ENCODE measurements around the gene SENP8.

SENP8 gene

DNA sequence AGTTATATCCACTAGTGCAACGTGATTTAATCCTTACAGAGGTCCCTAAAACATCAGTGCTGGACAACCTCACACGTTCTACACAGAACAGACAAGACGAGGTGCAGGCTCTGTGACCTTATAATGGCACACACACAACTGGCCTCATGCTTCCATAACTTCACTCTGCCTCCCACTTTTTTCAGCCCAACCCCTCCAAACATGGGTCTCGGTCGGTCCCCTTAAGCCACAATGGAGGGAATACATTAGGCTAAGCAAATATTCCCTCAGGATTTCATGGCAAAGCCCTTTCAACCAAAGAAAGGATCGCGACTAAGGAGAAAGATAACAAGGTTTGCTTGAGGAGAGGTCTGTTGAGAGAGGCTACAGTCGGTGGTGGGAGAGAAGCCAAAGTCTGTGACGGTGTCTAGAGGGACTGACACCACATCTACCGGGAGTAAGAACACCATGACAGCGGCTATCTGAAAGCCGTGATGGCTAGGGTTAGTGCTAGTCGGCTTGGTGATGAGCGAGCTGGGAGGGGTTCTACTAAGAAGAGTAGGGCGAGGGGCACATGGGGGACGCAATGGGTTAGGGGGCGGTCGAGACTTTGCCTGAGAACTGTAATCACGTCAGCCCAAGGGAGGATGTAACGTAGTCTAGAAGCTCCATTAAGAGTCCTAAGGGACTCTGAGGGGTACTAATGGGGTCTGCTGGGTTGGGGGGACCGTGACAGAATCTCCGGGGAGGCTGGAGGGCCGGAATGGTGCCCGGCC lies 1.3 kb upstream of the SENP8 start:
- Histone ChIP-seq H3K27me3 (replicated peaks) (no peaks in the 10 kb centered on the region), H3K27ac (peak overlapping the region; percentile 100), H3K4me3 (ENCODE audit: low read depth, low read length) (peak overlapping the region; percentile 98), H3K36me3 (replicated peaks) (no peaks in the 10 kb centered on the region)
- in situ Hi-C loops (cut with HindIII; ENCODE audit: low pct_ligation_motif_present, low sequenced_read_pairs): no loop called here
- TF ChIP-seq, protein P1, sequence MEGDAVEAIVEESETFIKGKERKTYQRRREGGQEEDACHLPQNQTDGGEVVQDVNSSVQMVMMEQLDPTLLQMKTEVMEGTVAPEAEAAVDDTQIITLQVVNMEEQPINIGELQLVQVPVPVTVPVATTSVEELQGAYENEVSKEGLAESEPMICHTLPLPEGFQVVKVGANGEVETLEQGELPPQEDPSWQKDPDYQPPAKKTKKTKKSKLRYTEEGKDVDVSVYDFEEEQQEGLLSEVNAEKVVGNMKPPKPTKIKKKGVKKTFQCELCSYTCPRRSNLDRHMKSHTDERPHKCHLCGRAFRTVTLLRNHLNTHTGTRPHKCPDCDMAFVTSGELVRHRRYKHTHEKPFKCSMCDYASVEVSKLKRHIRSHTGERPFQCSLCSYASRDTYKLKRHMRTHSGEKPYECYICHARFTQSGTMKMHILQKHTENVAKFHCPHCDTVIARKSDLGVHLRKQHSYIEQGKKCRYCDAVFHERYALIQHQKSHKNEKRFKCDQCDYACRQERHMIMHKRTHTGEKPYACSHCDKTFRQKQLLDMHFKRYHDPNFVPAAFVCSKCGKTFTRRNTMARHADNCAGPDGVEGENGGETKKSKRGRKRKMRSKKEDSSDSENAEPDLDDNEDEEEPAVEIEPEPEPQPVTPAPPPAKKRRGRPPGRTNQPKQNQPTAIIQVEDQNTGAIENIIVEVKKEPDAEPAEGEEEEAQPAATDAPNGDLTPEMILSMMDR (IDR thresholded peaks at IDR 0.05; ENCODE audit: low read depth, low read length, missing control alignments): no peak
- peak; percentile 28 for DNase-seq

DNA sequence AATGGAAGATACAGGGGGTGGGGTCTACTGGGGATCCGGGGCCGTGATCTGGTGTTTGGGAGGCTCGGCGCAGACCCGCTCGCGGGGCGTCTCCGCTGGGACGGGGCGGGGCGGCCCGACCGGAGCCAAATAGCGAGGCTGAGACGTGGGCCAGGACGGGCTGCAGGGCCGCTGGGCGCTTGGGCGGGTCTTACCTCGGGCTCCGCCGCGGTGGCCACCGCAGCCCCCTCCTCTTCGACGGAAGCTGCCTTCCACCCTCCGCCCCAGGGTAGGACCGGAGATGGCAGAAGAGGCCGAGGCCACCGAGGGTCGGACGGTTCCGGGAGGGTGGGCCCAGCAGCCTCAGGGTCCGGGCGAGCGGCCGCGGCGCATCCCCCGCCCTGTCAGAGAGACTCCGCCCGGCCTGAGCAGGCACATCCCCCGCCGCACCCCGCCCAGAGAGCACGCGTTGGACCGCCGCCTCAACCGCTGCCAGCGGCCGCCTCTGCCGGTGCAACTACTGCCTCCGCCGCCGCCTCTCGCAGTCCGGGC lies 652 bp upstream of the SENP8 start:
- Histone ChIP-seq H3K27me3 (replicated peaks) (no peaks in the 10 kb centered on the region), H3K4me3 (ENCODE audit: low read depth, low read length) (peak overlapping the region; percentile 98), H3K36me3 (replicated peaks) (no peaks in the 10 kb centered on the region), H3K27ac (peak overlapping the region; percentile 100)
- DNase-seq: peak; percentile 75
- in situ Hi-C loops (cut with HindIII; ENCODE audit: low pct_ligation_motif_present, low sequenced_read_pairs): no loop called here
- TF ChIP-seq, protein P1 (IDR thresholded peaks at IDR 0.05; ENCODE audit: low read depth, low read length, missing control alignments): no peak

DNA sequence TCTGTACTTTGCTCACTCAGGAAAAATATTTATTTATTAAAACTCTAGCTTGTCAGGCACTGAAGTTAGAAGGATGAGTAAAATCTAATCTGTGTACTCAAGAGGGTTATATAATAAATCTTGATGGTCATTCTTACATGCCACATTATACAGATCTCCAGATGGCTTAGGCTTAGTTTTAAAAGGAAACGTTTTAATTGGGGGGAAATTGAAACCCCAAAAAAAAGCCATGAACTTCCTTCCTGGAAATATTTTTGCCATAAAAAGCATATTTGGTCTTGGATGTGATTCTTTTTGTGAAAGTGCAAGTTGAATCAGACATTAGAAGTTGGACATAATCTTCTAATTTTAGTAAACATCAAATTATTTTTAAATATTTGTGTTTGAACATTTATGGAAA lies 6.0 kb downstream of the SENP8 start:
- no peak overlapping the region for H3K4me3 ChIP-seq (ENCODE audit: low read depth, low read length)
- in situ Hi-C loops (cut with HindIII; ENCODE audit: low pct_ligation_motif_present, low sequenced_read_pairs): no loop called here
- H3K27ac ChIP-seq: no peak overlapping the region
- H3K36me3 ChIP-seq (replicated peaks): no peaks in the 10 kb centered on the region
- TF ChIP-seq, protein P1 (IDR thresholded peaks at IDR 0.05; ENCODE audit: low read depth, low read length, missing control alignments): no peak
- no peaks in the 10 kb centered on the region for H3K27me3 ChIP-seq (replicated peaks)
- DNase-seq: no peak

DNA sequence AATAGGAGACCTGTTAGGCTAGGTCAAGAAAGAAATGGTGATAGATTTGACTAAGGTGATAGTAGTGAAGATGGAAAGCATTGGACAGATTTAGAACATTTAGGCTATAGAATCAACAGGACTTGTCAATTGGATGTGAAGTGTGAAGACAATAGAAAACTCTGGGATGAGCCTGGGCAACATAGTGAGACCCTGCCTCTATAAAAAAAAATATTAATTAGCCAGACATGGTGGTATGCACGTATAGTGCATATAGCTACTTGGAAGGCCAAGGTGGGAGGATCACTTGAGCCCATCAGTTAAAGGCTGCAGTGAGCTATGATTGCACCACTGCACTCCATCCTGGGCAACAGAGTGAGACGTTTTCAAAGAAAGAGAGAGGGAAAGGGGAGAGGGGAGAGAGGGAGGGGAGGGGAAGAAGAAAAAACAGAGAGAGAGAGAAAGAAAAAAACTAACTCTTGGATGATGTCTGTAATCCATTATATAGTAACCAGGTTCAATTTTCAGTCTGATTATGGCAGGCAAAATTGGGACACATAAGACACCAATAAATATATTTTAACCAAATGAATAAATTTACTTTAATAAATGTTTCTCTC lies 9.6 kb downstream of the SENP8 start:
- Histone ChIP-seq H3K4me3 (ENCODE audit: low read depth, low read length) (no peak overlapping the region), H3K27ac (no peak overlapping the region), H3K27me3 (replicated peaks) (no peaks in the 10 kb centered on the region), H3K36me3 (replicated peaks) (no peaks in the 10 kb centered on the region)
- no peak for DNase-seq
- TF ChIP-seq, protein P1 (IDR thresholded peaks at IDR 0.05; ENCODE audit: low read depth, low read length, missing control alignments): no peak
- in situ Hi-C loops (cut with HindIII; ENCODE audit: low pct_ligation_motif_present, low sequenced_read_pairs): no loop called here

DNA sequence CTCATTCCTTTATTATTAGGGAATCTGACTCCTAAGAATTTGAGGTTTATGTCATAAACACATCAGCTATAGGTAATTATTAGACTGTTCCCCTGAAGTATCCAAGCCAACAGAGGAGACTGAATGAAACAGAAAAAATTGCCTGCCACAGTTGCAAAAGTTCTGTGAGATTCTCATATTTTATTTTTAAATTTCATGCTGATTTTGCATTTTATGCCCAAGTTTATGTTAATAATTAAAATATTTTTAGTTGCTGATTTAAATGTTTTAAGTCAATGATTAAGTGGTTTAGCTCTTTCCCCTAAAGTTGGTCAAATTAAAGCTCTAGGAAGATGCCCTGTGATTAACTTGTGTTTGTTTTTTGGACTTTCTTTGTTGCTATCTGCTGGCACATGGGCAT lies 10.2 kb downstream of the SENP8 start:
- Histone ChIP-seq H3K4me3 (ENCODE audit: low read depth, low read length) (no peak overlapping the region), H3K27me3 (replicated peaks) (no peaks in the 10 kb centered on the region), H3K27ac (no peak overlapping the region), H3K36me3 (replicated peaks) (no peaks in the 10 kb centered on the region)
- TF ChIP-seq, protein P1 (IDR thresholded peaks at IDR 0.05; ENCODE audit: low read depth, low read length, missing control alignments): no peak
- in situ Hi-C loops (cut with HindIII; ENCODE audit: low pct_ligation_motif_present, low sequenced_read_pairs): no loop called here
- no peak for DNase-seq

Data from brain microvascular endothelial cell (primary cell).